Nephron progenitor cell (in vitro differentiated cells): ENCODE data around the gene NELL2.

ENCODE experiments used
- DNase-seq: peaks from one replicate; pipeline ENCODE4 v3.0.0; 2021
- H3K27ac Mint-ChIP-seq: 2 replicates; pipeline ENCODE4 v1.8.0; 2021; ENCODE audit warnings: mild to moderate bottlenecking, moderate library complexity, mixed read lengths
- H3K27me3 Mint-ChIP-seq: 2 replicates; pipeline ENCODE4 v1.8.0; 2021; ENCODE audit warnings: mild to moderate bottlenecking, low read depth, mixed read lengths; ENCODE audit not compliant: poor library complexity
- H3K36me3 Mint-ChIP-seq: 2 replicates; pipeline ENCODE4 v1.8.0; 2021; ENCODE audit warnings: low read depth, mixed read lengths
- H3K4me1 Mint-ChIP-seq: 2 replicates; pipeline ENCODE4 v1.8.0; 2021; ENCODE audit warnings: mixed read lengths
- H3K4me3 Mint-ChIP-seq: 2 replicates; pipeline ENCODE4 v1.8.0; 2021; ENCODE audit warnings: mild to moderate bottlenecking, moderate library complexity, mixed read lengths
- H3K9me3 Mint-ChIP-seq: 2 replicates; pipeline ENCODE4 v1.8.0; 2021; ENCODE audit warnings: mild to moderate bottlenecking, moderate library complexity, mixed read lengths
- CTCF ChIP-seq: fragments of 200-600 bp; sonication (generic); IDR thresholded peaks from 2 replicates; pipeline ENCODE4 v1.5.0; 2021; ENCODE audit warnings: antibody characterized with exemption

NELL2 gene

GRCh38 chr12:44889926-44890325, 13.8 kb upstream of the NELL2 start:
- DNase-seq: no peak
- TF ChIP-seq CTCF: no peak
- Mint-ChIP-seq H3K4me1 (no peaks in the 10 kb centered on the region), H3K4me3 (no peak overlapping the region), H3K9me3 (no peaks in the 10 kb centered on the region), H3K36me3 (no peaks in the 10 kb centered on the region), H3K27me3 (no peaks in the 10 kb centered on the region), H3K27ac (no peak overlapping the region)

- Mint-ChIP-seq H3K4me1 (no peaks in the 10 kb centered on the region), H3K9me3 (no peaks in the 10 kb centered on the region), H3K36me3 (no peaks in the 10 kb centered on the region), H3K27me3 (no peaks in the 10 kb centered on the region), H3K4me3 (no peak overlapping the region), H3K27ac (no peak overlapping the region)
- DNase-seq: no peak
- TF ChIP-seq CTCF: no peak
Measured at GRCh38 chr12:44889162-44889561, 13.0 kb upstream of the NELL2 start.

GRCh38 chr12:44885902-44886301, 9.8 kb upstream of the NELL2 start:
- no peaks in the 10 kb centered on the region for H3K27me3 Mint-ChIP-seq
- no peak for DNase-seq
- no peak for TF ChIP-seq CTCF
- peaks cover 13% of the 10 kb centered on the region for H3K9me3 Mint-ChIP-seq
- H3K4me3 Mint-ChIP-seq: no peak overlapping the region
- no peak overlapping the region for H3K27ac Mint-ChIP-seq
- H3K4me1 Mint-ChIP-seq: no peaks in the 10 kb centered on the region
- H3K36me3 Mint-ChIP-seq: no peaks in the 10 kb centered on the region

GRCh38 chr12:44881197-44881596, 5.1 kb upstream of the NELL2 start:
- DNase-seq: no peak
- H3K27me3 Mint-ChIP-seq: peaks cover 6% of the 10 kb centered on the region
- no peaks in the 10 kb centered on the region for H3K36me3 Mint-ChIP-seq
- TF ChIP-seq CTCF: no peak
- H3K4me3 Mint-ChIP-seq: no peak overlapping the region
- H3K27ac Mint-ChIP-seq: no peak overlapping the region
- peaks cover 6% of the 10 kb centered on the region for H3K4me1 Mint-ChIP-seq
- H3K9me3 Mint-ChIP-seq: peaks cover 28% of the 10 kb centered on the region

- Mint-ChIP-seq H3K27me3 (peaks cover 29% of the 10 kb centered on the region), H3K27ac (no peak overlapping the region)
- peak; percentile 87 for DNase-seq
Measured at GRCh38 chr12:44876544-44877410, 662 bp upstream of the NELL2 start.

More at GRCh38 chr12:44876544-44877410, 662 bp upstream of the NELL2 start:
- peak overlapping the region; percentile 85 for H3K4me3 Mint-ChIP-seq
- H3K4me1 Mint-ChIP-seq: peaks cover 20% of the 10 kb centered on the region
- TF ChIP-seq CTCF: no peak
- peaks cover 23% of the 10 kb centered on the region for H3K9me3 Mint-ChIP-seq
- H3K36me3 Mint-ChIP-seq: no peaks in the 10 kb centered on the region
